GM12878 (cell line): ENCODE measurements around the gene IL19. TPM values are rescaled to one million over a fixed set of nuclear protein-coding genes. Genes with fewer than 3 reads are reported as not detected.

Experiments
- ASH2L ChIP-seq: fragments of 300-600, 200-600 bp; sonication (generic); IDR thresholded peaks from 2 replicates; pipeline ENCODE4 v1.6.1; 2017; ENCODE audit warnings: low read depth, mild to moderate bottlenecking, borderline replicate concordance
- BHLHE40 ChIP-seq, 2 experiments: fragments of 450-650 bp in 1 of 2; IDR thresholded peaks; 2 replicates each; pipeline ENCODE4 v1.6.1; 2011 to 2017; ENCODE audit warnings: low read depth in 2 of 2, borderline replicate concordance in 1 of 2, improper control_type of control experiment in 1 of 2, low read length in 1 of 2, mild to moderate bottlenecking in 1 of 2
- CREM ChIP-seq: IDR thresholded peaks from 2 replicates; pipeline ENCODE4 v1.6.1; 2014; ENCODE audit warnings: antibody characterized with exemption, low read depth
- DPF2 ChIP-seq: fragments of 450-650 bp; IDR thresholded peaks from 2 replicates; pipeline ENCODE4 v1.6.1; 2017; ENCODE audit warnings: mild to moderate bottlenecking
- E2F8 ChIP-seq: fragments of 450-650 bp; IDR thresholded peaks from 2 replicates; pipeline ENCODE4 v1.6.1; 2018; ENCODE audit warnings: mild to moderate bottlenecking, low read depth, moderate library complexity; ENCODE audit not compliant: partially characterized antibody
- EGR1 ChIP-seq, 2 experiments: IDR thresholded peaks; 1 replicate in 1 of 2; 2 replicates in 1 of 2; pipeline ENCODE4 v1.6.1; 2011 to 2012; ENCODE audit warnings: low read depth in 2 of 2, low read length in 2 of 2, borderline replicate concordance in 1 of 2, mild to moderate bottlenecking in 1 of 2, moderate library complexity in 1 of 2
- ELK1 ChIP-seq: IDR thresholded peaks from 2 replicates; pipeline ENCODE4 v1.6.1; 2012; ENCODE audit warnings: low read depth, low read length, improper control_type of control experiment
- FOXK2 ChIP-seq: fragments of 450-650 bp; IDR thresholded peaks from 2 replicates; pipeline ENCODE4 v1.6.1; 2017; ENCODE audit warnings: mild to moderate bottlenecking, moderate library complexity
- IKZF1 ChIP-seq: fragments of 450-650 bp; conservative IDR thresholded peaks from 2 replicates; pipeline ENCODE4 v1.6.1; 2017; ENCODE audit warnings: antibody characterized with exemption, mild to moderate bottlenecking
- JUNB ChIP-seq: IDR thresholded peaks from 2 replicates; pipeline ENCODE4 v1.6.1; 2016; ENCODE audit warnings: antibody characterized with exemption, mild to moderate bottlenecking
- JUND ChIP-seq: IDR thresholded peaks from 2 replicates; pipeline ENCODE4 v1.6.1; 2012; ENCODE audit warnings: low read depth, mild to moderate bottlenecking, low read length, improper control_type of control experiment, moderate library complexity
- MAX ChIP-seq: IDR thresholded peaks from 2 replicates; pipeline ENCODE4 v1.6.1; 2012; ENCODE audit warnings: low read depth, low read length, improper control_type of control experiment
- MTA3 ChIP-seq: IDR thresholded peaks from 2 replicates; pipeline ENCODE4 v1.6.1; 2012; ENCODE audit warnings: low read length, inconsistent platforms, borderline replicate concordance
- NFYB ChIP-seq: IDR thresholded peaks from 2 replicates; pipeline ENCODE4 v1.6.1; 2011; ENCODE audit warnings: low read depth, mild to moderate bottlenecking, low read length, improper control_type of control experiment, moderate library complexity; ENCODE audit not compliant: insufficient read depth
- NKRF ChIP-seq: fragments of 450-650 bp; conservative IDR thresholded peaks from 2 replicates; pipeline ENCODE4 v1.6.1; 2017; ENCODE audit warnings: mild to moderate bottlenecking, moderate library complexity
- SIN3A ChIP-seq: IDR thresholded peaks from 2 replicates; pipeline ENCODE4 v1.6.1; 2012; ENCODE audit warnings: low read depth, low read length, improper control_type of control experiment
- SREBF1 ChIP-seq: IDR thresholded peaks from 2 replicates; pipeline ENCODE4 v1.6.1; 2012; ENCODE audit warnings: mild to moderate bottlenecking, low read length
- SREBF2 ChIP-seq: IDR thresholded peaks from 2 replicates; pipeline ENCODE4 v1.6.1; 2012; ENCODE audit warnings: mild to moderate bottlenecking, low read length
- TCF12 ChIP-seq: IDR thresholded peaks from 2 replicates; pipeline ENCODE4 v1.6.1; 2011; ENCODE audit warnings: low read depth, mild to moderate bottlenecking, low read length
- TCF3 ChIP-seq: IDR thresholded peaks from 2 replicates; pipeline ENCODE4 v1.6.1; 2012; ENCODE audit warnings: low read depth, mild to moderate bottlenecking, low read length, borderline replicate concordance; ENCODE audit not compliant: insufficient read depth
- USF1 ChIP-seq: IDR thresholded peaks from 2 replicates; pipeline ENCODE4 v1.6.1; 2011; ENCODE audit warnings: borderline replicate concordance, low read depth, mild to moderate bottlenecking, moderate library complexity, mixed read lengths, low read length; ENCODE audit not compliant: insufficient read depth; ENCODE audit errors: extremely low read length
- ZNF24 ChIP-seq: fragments of 450-650 bp; IDR thresholded peaks from 2 replicates; pipeline ENCODE4 v1.6.1; 2017; ENCODE audit warnings: antibody characterized with exemption, mild to moderate bottlenecking
- polyA plus RNA-seq, 11 experiments: library from polyadenylated mRNA; depleted of rRNA in 4 of 11; unstranded in 6 of 11; stranded (reverse) in 5 of 11; fragments of >200 nt; fragmentation: Nextera tagmentation in 4 of 11; fragmentation: Illumina TruSeq in 1 of 11; extraction: Ambion mirVana in 4 of 11; extraction: Trizol in 1 of 11; gene quantifications; 1 replicate in 1 of 11; 2 replicates in 10 of 11; pipeline versions ENCODE4 v1.2.1 to v1.2.3, GENCODE V29; 2011 to 2016; ENCODE audit warnings: inconsistent platforms in 2 of 11, missing spikeins in 2 of 11, low read depth in 1 of 11
- total RNA-seq, 4 experiments: library from RNA; depleted of rRNA in 3 of 4; stranded (reverse); fragments of >200 nt in 3 of 4; fragmentation: Illumina TruSeq in 1 of 4; extraction: Trizol in 1 of 4; gene quantifications; 2 replicates each; pipeline versions ENCODE4 v1.2.1 to v1.2.3, GENCODE V29; 2013 to 2021

IL19 gene
- total and polyA plus RNA-seq, 10 of the 15 experiments (the other 5 are each of a cell fraction or from before 2014, with no cell fraction given): 0.10 to 0.73 (median 0.28) TPM; not detected in 6

- no peak; the same call in 1 of the 2 replicates for TF ChIP-seq NKRF
- TF ChIP-seq JUND: peak; percentile 90
- TF ChIP-seq DPF2: peak; percentile 89; the same call in 1 of the 2 replicates
- peak; percentile 95; the same call in 1 of the 2 replicates for TF ChIP-seq MTA3
- TF ChIP-seq E2F8: no peak
- TF ChIP-seq ELK1: no peak
- TF ChIP-seq CREM: peak; percentile 48; the same call in 1 of the 2 replicates
- no peak for TF ChIP-seq FOXK2
- peak; percentile 89 for TF ChIP-seq JUNB
- TF ChIP-seq MAX: peak; percentile 78; the same call in 1 of the 2 replicates
- TF ChIP-seq SIN3A: no peak
- TF ChIP-seq BHLHE40 (IDR thresholded peaks at IDR 0.05; ENCODE audit: borderline replicate concordance in 1 of 2, low read depth in 2 of 2, low read length in 1 of 2): peak; percentile 98 to 99
- peak; percentile 58 for TF ChIP-seq TCF3
- no peak for TF ChIP-seq SREBF1
- no peak for TF ChIP-seq ASH2L
- TF ChIP-seq ZNF24: no peak
- TF ChIP-seq TCF12: no peak; the same call in none of the 2 replicates
- no peak for TF ChIP-seq SREBF2
- TF ChIP-seq NFYB: peak; percentile 85
- 0 out of 3 replicates have a peak, but pooled peaks of 1 of the 2 experiments have one; percentile 17 for TF ChIP-seq EGR1 (IDR thresholded peaks at IDR 0.05; ENCODE audit: borderline replicate concordance in 1 of 2, low read depth in 2 of 2, low read length in 2 of 2)
- TF ChIP-seq USF1: no peak
- peak; percentile 96 for TF ChIP-seq IKZF1
Observed at GRCh38 chr1:206769304-206769731, 1.3 kb upstream of the IL19 start (continued).
